ENCODE measurements around the gene MTOR. TPM values are rescaled to one million over a fixed set of nuclear protein-coding genes. Genes with fewer than 3 reads are reported as not detected.

MTOR gene
- total RNA-seq, 4 donors from 2014 or later, result 32.8 to 66.8 (median 48.2) TPM

DNA sequence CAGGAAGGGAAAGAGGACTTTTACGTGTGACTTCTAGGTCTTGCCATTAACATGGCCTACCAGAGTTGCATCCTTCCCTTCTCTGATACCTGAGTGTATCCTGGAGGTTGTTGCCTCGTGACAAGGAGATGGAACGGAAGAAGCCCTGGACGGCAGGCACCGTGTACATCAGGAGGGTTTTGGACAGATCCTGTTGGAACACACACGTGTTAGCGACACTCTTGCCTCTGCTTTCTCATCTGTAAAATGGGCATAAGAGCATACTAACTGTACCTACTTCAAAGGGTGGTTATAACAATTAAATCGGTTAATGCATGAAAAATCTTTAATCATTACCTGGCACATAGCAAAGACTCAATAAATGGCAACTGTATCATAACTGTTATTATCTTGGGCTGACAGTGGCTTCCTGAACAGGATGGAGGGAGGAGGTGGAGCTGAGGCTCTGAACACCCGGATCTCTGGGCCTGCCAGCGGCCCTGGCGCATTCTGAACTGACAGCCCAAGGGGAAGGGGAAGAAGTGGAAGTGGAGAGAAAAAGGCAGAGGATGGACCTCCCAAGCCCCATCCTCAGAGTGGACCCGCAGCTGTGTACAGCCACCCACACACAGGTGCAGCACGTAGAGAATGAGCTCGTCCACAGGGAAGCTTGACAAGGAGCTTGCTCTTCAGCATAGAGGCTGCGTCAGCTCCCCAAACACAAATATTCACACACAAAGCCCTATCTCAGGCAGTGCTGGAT is 132.5 kb downstream of the MTOR start:
- DNase-seq, result no peak
- no peaks in the 10 kb centered on the region for H3K4me1 ChIP-seq
- no peaks in the 10 kb centered on the region for H3K27me3 ChIP-seq

DNA sequence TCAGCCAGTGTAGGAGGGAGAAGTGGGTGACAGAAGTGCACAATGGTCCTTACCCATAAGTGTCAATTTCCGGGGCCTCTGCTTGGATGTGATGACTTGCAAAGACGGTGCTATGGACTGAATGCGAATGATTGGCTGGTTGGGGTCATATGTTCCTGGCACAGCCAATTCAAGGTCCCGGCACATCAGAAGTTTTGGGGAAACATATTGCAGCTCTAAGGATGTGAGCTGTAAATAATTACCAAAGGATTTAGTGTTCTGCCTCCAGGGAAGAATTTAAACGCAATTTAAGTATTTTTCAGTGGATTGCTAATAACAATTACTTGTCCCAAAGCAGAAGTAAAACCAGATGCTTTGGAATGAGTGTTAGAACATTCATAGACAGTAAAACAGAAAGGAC is 135.8 kb downstream of the MTOR start:
- Histone ChIP-seq H3K36me3 (peaks cover 0 to 96% (median 5%) of the 10 kb centered on the region in 3 donors), H3K4me3 (no peak overlapping the region), H3K27ac (no peak overlapping the region), H3K27me3 (no peaks in the 10 kb centered on the region), H3K9me3 (no peaks in the 10 kb centered on the region), H3K4me1 (no peaks in the 10 kb centered on the region)
- TF ChIP-seq, protein P1, sequence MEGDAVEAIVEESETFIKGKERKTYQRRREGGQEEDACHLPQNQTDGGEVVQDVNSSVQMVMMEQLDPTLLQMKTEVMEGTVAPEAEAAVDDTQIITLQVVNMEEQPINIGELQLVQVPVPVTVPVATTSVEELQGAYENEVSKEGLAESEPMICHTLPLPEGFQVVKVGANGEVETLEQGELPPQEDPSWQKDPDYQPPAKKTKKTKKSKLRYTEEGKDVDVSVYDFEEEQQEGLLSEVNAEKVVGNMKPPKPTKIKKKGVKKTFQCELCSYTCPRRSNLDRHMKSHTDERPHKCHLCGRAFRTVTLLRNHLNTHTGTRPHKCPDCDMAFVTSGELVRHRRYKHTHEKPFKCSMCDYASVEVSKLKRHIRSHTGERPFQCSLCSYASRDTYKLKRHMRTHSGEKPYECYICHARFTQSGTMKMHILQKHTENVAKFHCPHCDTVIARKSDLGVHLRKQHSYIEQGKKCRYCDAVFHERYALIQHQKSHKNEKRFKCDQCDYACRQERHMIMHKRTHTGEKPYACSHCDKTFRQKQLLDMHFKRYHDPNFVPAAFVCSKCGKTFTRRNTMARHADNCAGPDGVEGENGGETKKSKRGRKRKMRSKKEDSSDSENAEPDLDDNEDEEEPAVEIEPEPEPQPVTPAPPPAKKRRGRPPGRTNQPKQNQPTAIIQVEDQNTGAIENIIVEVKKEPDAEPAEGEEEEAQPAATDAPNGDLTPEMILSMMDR (IDR thresholded peaks at IDR 0.05), result no peak
- no peak for TF ChIP-seq POLR2A (IDR thresholded peaks at IDR 0.05)
- no peak for DNase-seq

More for the DNA sequence above, 132.5 kb downstream of the MTOR start:
- TF ChIP-seq POLR2A (IDR thresholded peaks at IDR 0.05), result no peak
- TF ChIP-seq, protein P1 (IDR thresholded peaks at IDR 0.05), result no peak
- no peak overlapping the region for H3K27ac ChIP-seq
- H3K36me3 ChIP-seq, result peaks cover 0 to 95% (median 5%) of the 10 kb centered on the region in 3 donors
- H3K9me3 ChIP-seq, result no peaks in the 10 kb centered on the region
- H3K4me3 ChIP-seq, result no peak overlapping the region

DNA sequence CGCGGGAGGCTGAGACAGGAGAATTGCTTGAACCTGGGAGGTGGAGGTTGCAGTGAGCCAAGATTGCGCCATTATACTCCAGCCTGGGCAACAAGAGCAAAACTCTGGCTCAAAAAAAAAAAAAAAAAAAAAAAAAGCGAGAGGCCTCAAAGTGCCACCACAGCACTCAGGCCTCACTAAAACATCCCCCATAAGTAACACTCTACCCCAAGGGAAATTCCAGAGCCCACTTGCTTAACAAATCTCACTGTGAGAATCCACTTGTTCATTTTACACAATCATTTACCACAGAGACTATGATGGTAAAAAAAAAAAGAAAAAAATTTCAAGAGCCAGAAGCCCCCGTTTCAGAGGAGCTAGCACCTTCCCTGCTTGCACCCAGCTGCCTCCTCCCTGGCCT is 136.4 kb downstream of the MTOR start:
- no peaks in the 10 kb centered on the region for H3K4me1 ChIP-seq
- DNase-seq, result no peak
- no peaks in the 10 kb centered on the region for H3K9me3 ChIP-seq
- peaks cover 0 to 96% (median 5%) of the 10 kb centered on the region in 3 donors for H3K36me3 ChIP-seq
- H3K27ac ChIP-seq, result no peak overlapping the region
- no peak overlapping the region for H3K4me3 ChIP-seq
- TF ChIP-seq POLR2A (IDR thresholded peaks at IDR 0.05), result no peak
- TF ChIP-seq, protein P1 (IDR thresholded peaks at IDR 0.05), result no peak
- no peaks in the 10 kb centered on the region for H3K27me3 ChIP-seq

DNA sequence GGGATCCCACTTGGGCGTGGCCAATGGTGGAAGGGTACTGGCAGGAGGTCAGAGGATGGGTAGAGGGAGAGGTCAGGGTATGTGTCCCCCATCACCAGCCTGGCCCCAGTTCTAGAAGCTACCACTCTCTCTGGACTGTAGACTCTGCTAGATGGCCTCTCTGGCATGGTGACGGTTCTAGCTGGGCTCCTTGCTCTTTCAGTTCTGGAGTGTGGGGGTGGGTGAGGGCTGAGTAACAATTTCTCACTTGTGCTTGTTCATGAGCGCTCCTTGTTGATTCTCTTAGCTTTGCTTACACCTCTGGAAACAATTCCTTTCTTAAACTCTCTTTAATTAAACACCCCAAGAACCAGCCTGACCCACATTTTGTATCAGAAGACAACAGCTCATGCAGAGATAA is 137.4 kb downstream of the MTOR start:
- DNase-seq, result no peak
- Histone ChIP-seq H3K9me3 (no peaks in the 10 kb centered on the region), H3K27ac (no peak overlapping the region), H3K4me3 (no peak overlapping the region), H3K36me3 (peaks cover 0 to 95% (median 5%) of the 10 kb centered on the region in 3 donors), H3K4me1 (no peaks in the 10 kb centered on the region), H3K27me3 (no peaks in the 10 kb centered on the region)
- TF ChIP-seq, protein P1 (IDR thresholded peaks at IDR 0.05), result no peak
- TF ChIP-seq POLR2A (IDR thresholded peaks at IDR 0.05), result no peak

DNA sequence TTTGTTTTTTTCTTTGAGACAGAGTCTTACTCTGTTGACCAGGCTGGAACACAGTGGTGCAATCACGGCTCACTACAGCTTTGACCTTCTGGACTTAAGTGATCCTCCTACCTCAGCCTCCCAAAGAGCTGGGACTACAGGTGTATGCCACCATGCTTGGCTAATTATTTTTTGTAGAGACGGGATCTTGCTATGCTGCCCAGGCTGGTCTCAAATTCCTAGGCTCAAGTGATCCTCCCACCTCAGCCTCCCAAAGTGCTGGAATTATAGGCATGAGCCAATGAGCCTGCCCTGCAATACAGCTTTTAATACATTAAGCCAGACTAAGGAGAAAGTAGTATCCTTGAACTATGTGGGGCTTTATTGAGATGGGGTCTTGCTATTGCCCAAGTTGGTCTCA is 146.0 kb downstream of the MTOR start:
- H3K4me1 ChIP-seq, result no peaks in the 10 kb centered on the region
- no peak overlapping the region for H3K27ac ChIP-seq
- H3K27me3 ChIP-seq, result no peaks in the 10 kb centered on the region
- peaks cover 0 to 76% (median 6%) of the 10 kb centered on the region in 3 donors for H3K36me3 ChIP-seq
- TF ChIP-seq, protein P1 (IDR thresholded peaks at IDR 0.05), result no peak
- no peak for TF ChIP-seq POLR2A (IDR thresholded peaks at IDR 0.05)
- no peak overlapping the region for H3K4me3 ChIP-seq
- no peaks in the 10 kb centered on the region for H3K9me3 ChIP-seq
- DNase-seq, result no peak
